ENCODE results near the gene ZBTB7A.

DNA sequence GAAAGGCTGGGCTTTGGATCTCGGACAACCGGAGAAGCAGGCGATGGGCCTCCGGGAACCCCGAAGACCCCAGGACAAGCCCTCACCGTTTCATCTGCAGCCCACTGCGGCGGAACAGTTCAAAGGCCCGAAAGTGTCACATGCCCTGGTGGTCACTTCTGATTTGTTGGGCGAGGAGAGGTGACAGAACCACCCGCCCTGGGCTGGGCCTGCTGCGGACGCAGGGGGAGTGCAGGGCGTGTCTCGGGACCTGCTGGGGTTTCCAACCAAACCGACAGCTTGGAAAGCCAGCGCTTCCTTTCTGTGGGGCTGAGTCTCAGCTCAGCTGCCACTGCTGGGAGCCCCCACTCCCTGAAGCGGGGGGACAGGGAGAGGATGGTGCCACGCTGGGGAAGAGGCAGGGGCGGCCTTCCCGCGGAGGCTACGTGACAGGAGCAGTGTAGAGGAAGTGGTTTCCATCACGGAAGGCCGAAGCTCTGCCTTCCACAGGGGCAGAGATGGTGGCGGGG lies 22.8 kb upstream of the ZBTB7A start:
- TF ChIP-seq, protein P1, sequence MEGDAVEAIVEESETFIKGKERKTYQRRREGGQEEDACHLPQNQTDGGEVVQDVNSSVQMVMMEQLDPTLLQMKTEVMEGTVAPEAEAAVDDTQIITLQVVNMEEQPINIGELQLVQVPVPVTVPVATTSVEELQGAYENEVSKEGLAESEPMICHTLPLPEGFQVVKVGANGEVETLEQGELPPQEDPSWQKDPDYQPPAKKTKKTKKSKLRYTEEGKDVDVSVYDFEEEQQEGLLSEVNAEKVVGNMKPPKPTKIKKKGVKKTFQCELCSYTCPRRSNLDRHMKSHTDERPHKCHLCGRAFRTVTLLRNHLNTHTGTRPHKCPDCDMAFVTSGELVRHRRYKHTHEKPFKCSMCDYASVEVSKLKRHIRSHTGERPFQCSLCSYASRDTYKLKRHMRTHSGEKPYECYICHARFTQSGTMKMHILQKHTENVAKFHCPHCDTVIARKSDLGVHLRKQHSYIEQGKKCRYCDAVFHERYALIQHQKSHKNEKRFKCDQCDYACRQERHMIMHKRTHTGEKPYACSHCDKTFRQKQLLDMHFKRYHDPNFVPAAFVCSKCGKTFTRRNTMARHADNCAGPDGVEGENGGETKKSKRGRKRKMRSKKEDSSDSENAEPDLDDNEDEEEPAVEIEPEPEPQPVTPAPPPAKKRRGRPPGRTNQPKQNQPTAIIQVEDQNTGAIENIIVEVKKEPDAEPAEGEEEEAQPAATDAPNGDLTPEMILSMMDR (IDR thresholded peaks at IDR 0.05) = no peak
- TF ChIP-seq POLR2A (IDR thresholded peaks at IDR 0.05) = no peak
